HepG2 (cell line): ENCODE results near the gene FAM120C. TPM values are rescaled to one million over a fixed set of nuclear protein-coding genes. Genes with fewer than 3 reads are reported as not detected.

ENCODE experiments used
- ARID5B ChIP-seq: IDR thresholded peaks from 2 replicates; pipeline ENCODE4 v1.4.0; 2020; ENCODE audit warnings: mild to moderate bottlenecking, missing genetic modification reagents
- BRD4 ChIP-seq: sonication (generic); formaldehyde crosslinking; IDR thresholded peaks from 2 replicates; pipeline ENCODE4 v1.4.0; 2020; ENCODE audit warnings: missing genetic modification reagents
- CEBPZ ChIP-seq: IDR thresholded peaks from 2 replicates; pipeline ENCODE4 v1.6.1; 2012; ENCODE audit warnings: low read length, improper control_type of control experiment
- EZH2 ChIP-seq: conservative IDR thresholded peaks from 2 replicates; pipeline ENCODE4 v1.6.1; 2012; ENCODE audit warnings: mild to moderate bottlenecking, low read depth, low read length, moderate library complexity
- HMGXB3 ChIP-seq: sonication (generic); formaldehyde crosslinking; IDR thresholded peaks from 2 replicates; pipeline ENCODE4 v1.4.0; 2020; ENCODE audit warnings: missing genetic modification reagents, borderline replicate concordance
- IKZF5 ChIP-seq: IDR thresholded peaks from 2 replicates; pipeline ENCODE4 v1.6.1; 2018; ENCODE audit warnings: missing genetic modification reagents, mild to moderate bottlenecking, missing compliant biosample characterization
- KLF11 ChIP-seq: IDR thresholded peaks from 2 replicates; pipeline ENCODE4 v1.6.1; 2016; ENCODE audit warnings: missing compliant biosample characterization
- KLF6 ChIP-seq: IDR thresholded peaks from 2 replicates; pipeline ENCODE4 v1.8.0; 2016; ENCODE audit warnings: missing biosample characterization, missing genetic modification reagents
- RERE ChIP-seq: IDR thresholded peaks from 2 replicates; pipeline ENCODE4 v1.6.1; 2016; ENCODE audit warnings: low read depth, missing genetic modification reagents, missing compliant biosample characterization
- ZMYM2 ChIP-seq: sonication (generic); formaldehyde crosslinking; IDR thresholded peaks from 2 replicates; pipeline ENCODE4 v1.8.0; 2022; ENCODE audit warnings: mild to moderate bottlenecking, missing genetic modification reagents
- ZNF383 ChIP-seq: sonication (generic); formaldehyde crosslinking; IDR thresholded peaks from 2 replicates; pipeline ENCODE4 v1.4.0; 2020; ENCODE audit warnings: missing genetic modification reagents, mild to moderate bottlenecking, borderline replicate concordance
- polyA plus RNA-seq, 8 experiments: library from polyadenylated mRNA; depleted of rRNA in 3 of 8; stranded (reverse) in 7 of 8; unstranded in 1 of 8; fragments of >200 nt; fragmentation: Illumina TruSeq in 4 of 8; extraction: Trizol in 4 of 8; gene quantifications; 2 replicates each; pipeline versions ENCODE4 v1.2.1 to v1.2.3, GENCODE V29; 2011 to 2016; ENCODE audit warnings: low read depth in 4 of 8, missing spikeins in 1 of 8, mixed read lengths in 1 of 8; ENCODE audit not compliant: insufficient read depth in 1 of 8
- total RNA-seq, 5 experiments: library from RNA; depleted of rRNA; stranded (reverse); fragments of >200 nt; fragmentation: Illumina TruSeq; extraction: Trizol; gene quantifications; 2 replicates each; pipeline ENCODE4 v1.2.3, GENCODE V29; 2016; ENCODE audit warnings: low read depth in 1 of 5

FAM120C gene
- total and polyA plus RNA-seq, 2 of the 13 experiments (the other 11 are each of a cell fraction or from before 2014, with no cell fraction given), result 4.6 to 7.4 TPM

- TF ChIP-seq HMGXB3 (CRISPR knock-in tag) (no peak), RERE (CRISPR knock-in tag) (no peak), CEBPZ (no peak), BRD4 (CRISPR knock-in tag) (no peak), EZH2 (no peak), ZMYM2 (CRISPR knock-in tag) (no peak), ZNF383 (CRISPR knock-in tag) (no peak), KLF11 (CRISPR knock-in tag) (no peak), KLF6 (CRISPR knock-in tag) (no peak), IKZF5 (CRISPR knock-in tag) (no peak), ARID5B (no peak)
Measured at GRCh38 chrX:54093571-54093970, 89.5 kb downstream of the FAM120C start (continued).
